GM18909 (cell line): ENCODE measurements around the gene MYO3B.
A peak's percentile ranks its signal among the peaks of the same experiment; 100 is the strongest.

Experiments used
- ATAC-seq: cut with Tn5 transposase; IDR thresholded peaks from one replicate; pipeline ENCODE4 v1.9.1; 2021; ENCODE audit warnings: mild to moderate bottlenecking; ENCODE audit not compliant: unreplicated experiment, poor library complexity

Gene MYO3B

GRCh38 chr2:170288859-170289258 is 110.9 kb downstream of the MYO3B start:
- ATAC-seq = no peak

DNA sequence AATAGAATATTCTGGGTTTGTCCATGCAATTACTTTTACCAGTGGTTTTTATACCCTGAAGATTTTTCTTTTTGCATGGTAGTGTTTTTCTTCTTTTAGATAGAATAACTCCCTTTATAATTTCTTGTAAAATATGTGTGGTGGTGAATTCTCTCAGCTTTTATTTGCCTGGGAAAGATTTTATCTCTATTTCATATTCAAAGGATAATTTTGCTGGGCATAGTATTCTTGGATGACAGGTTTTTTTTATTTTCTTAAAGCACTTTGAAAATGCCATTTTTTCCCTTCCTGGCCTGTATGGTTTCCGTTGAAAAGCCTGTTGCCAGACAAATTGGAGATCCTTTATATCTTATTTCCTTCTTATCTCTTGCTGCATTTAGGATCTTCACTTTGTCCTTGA is 113.5 kb downstream of the MYO3B start:
- no peak for ATAC-seq

DNA sequence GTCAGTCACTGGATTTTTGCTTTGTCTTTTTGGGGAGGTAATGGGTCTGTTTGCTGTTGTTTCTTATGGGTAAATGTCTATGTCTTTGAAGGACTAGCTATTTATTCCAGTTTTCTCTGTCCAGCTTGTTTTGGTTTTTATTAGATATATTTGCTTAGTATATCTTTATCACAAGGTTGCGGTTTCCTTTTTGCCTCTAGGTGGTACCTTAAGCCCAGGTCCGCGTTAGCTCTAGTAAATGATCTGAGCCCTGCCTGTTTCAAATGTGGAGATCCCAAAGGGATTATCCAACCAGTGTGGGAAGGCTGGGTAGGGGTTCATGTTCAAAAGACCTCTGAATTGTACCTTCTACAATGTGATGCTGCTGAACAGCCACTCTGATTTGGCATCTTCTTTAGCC is 114.5 kb downstream of the MYO3B start:
- no peak for ATAC-seq

DNA sequence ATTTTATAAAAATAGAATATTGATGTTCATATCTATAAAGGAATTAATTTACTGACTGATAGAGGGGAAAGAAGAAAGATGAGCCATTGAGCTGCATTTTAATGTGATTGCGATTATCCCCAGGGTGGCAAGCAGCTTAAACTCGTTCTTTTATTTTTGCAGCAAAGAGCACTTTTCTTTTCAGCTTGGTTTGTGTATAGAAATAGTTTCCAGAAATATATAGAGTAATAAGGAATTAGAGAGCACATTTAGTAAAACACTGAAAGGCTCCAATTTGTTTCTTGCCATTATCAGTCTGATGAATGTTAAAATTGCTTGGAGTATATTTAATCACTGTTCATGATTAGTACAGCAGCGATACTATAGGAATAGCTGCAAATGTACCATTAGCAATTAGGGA is 119.5 kb downstream of the MYO3B start:
- ATAC-seq = no peak

DNA sequence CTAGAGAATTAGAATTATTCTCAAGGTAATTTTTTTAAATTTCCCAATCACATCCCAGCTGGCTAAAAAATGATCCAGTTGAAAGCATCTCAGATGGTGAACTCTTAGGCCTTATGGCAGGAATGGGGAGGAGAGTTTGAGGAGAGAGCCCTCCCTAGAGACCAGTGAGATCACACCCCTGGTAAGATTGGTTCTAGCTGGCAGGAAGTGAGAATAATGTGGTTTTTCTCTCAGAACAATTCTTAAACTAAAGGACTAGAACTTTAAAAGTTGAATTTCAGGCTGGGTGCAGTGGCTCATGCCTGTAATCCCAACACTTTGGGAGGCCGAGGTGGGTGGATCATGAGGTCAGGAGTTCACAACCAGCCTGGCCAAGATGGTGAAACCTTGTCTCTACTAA is 120.2 kb downstream of the MYO3B start:
- peak; percentile 92 for ATAC-seq

- ATAC-seq = no peak
Measured at GRCh38 chr2:170298861-170299429, 121.0 kb downstream of the MYO3B start.

DNA sequence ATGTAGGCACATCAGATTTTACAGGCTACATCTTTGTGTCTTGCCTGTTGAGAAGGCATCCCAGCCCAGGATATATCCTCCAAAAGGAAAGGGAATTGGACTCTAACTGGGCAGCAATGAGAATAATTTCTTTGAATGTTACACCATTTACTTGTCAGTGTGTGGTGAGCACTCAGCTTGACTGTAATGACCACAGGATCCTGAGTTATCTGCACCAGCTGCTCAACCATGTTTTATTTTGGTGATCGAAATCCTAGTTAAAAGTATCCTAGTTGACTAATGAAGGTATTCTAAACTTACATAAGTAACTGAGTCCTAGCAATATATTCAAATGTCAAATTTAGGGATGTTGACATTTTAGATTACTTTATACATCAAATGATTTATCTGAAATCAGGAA is 123.0 kb downstream of the MYO3B start:
- no peak for ATAC-seq

GRCh38 chr2:170301626-170302025 is 123.7 kb downstream of the MYO3B start:
- ATAC-seq = no peak

- no peak for ATAC-seq
Measured at GRCh38 chr2:170305711-170306110, 127.8 kb downstream of the MYO3B start.

- ATAC-seq = no peak
Measured at GRCh38 chr2:170306293-170306873, 128.4 kb downstream of the MYO3B start.

GRCh38 chr2:170307052-170307451 is 129.1 kb downstream of the MYO3B start:
- ATAC-seq = no peak

- no peak for ATAC-seq
Measured at GRCh38 chr2:170307555-170308351, 129.8 kb downstream of the MYO3B start.

DNA sequence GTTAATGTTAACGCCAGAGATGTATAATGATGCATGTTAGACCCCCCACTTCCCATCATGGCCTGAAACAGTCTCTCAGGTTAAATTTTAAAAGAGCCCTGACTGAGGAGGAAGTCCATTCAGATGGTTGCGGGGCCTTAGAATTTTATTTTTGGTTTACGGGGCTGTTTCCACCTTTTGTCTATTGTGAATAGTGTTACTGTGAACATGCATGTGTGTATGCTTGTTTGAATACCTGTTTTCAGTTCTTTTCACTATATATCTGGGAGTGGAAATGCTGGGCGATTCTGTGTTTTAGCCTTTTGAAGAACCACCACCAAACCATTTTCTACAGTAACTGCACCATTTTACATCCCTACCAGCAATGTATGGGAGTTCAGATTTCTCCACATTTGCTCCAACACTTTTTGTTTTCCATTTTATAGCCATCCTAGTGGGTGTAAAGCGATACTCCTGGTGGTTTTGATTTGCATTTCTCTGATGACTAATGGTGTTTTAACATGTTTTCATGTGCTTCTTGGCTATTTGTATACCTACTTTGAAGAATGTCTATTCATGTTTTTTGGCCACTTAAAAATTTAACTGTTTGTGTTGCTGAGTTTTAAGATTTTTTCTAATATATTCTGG is 133.0 kb downstream of the MYO3B start:
- ATAC-seq = peak; percentile 53

DNA sequence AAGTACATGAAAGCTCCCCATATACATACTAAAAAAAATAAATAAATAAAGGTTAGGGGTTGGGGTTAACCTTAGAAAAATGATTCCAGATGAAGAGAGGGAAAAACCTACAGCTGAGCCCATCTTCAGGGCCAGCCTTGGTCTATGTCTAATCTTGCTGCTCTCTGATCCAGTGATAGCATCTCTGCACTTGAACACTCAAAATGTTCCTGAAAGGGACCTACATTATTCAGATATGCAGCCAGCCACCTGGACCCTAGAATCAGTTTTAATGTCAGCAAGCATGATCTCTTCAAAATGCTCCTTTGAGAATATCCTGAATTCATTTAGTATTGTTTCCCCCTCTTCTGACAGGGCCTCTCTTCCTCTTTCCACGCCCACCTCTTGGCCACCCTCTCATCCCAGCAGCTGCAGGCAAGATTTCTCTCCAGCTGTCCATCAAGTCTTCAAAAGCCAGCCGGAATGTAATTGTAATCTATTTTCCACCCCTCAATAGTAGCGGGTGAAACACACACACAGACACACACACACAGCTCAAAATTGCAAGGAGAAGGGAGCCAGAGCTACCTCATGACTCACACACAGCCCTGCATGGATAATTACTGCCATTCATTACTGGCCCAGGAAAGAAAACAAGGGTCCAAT is 135.5 kb downstream of the MYO3B start:
- ATAC-seq = no peak

DNA sequence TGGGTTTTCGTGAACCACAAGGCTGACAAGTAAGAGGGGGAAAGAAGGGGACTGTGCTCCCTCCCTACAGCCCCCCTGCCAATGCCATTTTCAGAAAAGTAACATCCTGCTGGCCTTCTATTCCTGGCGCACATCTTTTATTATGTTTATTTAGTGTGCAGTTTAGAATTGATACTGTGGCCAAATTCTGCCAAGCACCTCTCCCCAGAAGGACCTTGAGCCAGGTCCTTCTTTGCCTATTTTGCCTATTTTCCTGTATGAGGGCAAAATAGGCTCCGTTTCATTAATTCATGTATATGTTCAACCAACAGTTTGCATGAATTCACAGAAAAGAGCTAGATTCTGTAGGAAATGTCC is 136.0 kb downstream of the MYO3B start:
- ATAC-seq = no peak

- ATAC-seq = no peak
Measured at GRCh38 chr2:170314744-170315447, 136.9 kb downstream of the MYO3B start.

GRCh38 chr2:170320948-170321347 is 143.0 kb downstream of the MYO3B start:
- ATAC-seq = no peak

DNA sequence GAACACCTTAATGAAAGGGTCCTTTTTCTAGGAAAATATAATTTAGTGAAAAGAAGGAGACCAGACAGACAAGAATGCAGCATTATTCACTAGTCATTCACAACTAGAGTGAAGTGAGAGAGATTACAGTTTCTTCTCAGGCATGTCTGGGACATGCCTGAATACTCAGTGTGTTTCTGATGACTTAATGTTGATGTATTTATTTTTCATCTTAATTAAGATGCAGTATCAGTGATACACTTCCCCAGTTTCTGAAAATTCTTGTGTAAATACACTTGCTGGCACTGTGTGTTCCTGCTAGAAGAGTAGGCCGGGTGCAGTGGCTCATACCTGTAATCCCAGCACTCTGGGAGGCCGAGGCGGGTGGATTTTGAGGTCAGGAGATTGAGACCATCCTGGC is 143.6 kb downstream of the MYO3B start:
- ATAC-seq = no peak

- ATAC-seq = no peak
Measured at GRCh38 chr2:170322140-170322766, 144.3 kb downstream of the MYO3B start.

DNA sequence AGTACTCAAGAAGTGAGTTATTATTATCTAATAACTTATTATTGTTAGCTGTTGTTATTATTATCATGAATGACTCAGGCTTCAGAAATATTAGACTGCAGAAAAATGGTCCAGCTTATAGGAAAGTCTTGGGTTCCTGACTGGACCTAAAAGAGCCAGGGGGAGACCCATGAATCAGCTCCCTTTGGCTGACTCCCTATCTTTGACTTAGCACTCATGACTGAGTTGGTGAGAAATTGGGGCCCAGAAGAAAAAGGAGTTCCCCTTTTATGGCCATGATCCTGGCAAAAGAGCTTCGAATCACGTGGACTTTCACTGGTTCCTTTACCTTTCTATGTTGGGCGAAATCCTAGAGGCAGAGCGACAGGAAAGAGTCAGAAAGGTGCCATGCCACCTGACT is 145.8 kb downstream of the MYO3B start:
- no peak for ATAC-seq
